GM12878 (cell line): ENCODE data around the gene MAZ.

Experiments used
- CEBPB ChIP-seq, 2 experiments: fragments of 150-350 bp in 1 of 2; IDR thresholded peaks; 2 replicates each; pipeline ENCODE4 v1.6.1; 2012 to 2014; ENCODE audit warnings: low read depth in 2 of 2, low read length in 2 of 2, borderline replicate concordance in 1 of 2, inconsistent platforms in 1 of 2
- CTCF ChIP-seq, 3 experiments: IDR thresholded peaks in 2 of 3; conservative IDR thresholded peaks in 1 of 3; 2 replicates each; pipeline ENCODE4 v1.5.1; 2011; ENCODE audit warnings: low read depth in 3 of 3, low read length in 3 of 3, mild to moderate bottlenecking in 3 of 3, control low read depth in 2 of 3, moderate library complexity in 2 of 3, inconsistent platforms in 1 of 3, mixed read lengths in 1 of 3; ENCODE audit not compliant: control insufficient read depth in 2 of 3, insufficient read depth in 1 of 3; ENCODE audit errors: extremely low read depth in 1 of 3
- ESRRA ChIP-seq: IDR thresholded peaks from 2 replicates; pipeline ENCODE4 v1.6.1; 2012; ENCODE audit warnings: mild to moderate bottlenecking, low read length, improper control_type of control experiment
- EZH2 ChIP-seq: IDR thresholded peaks from 2 replicates; pipeline ENCODE4 v1.6.1; 2012; ENCODE audit warnings: low read depth, mild to moderate bottlenecking, control low read depth, inconsistent platforms, low read length, borderline replicate concordance; ENCODE audit not compliant: control insufficient read depth
- HDAC2 ChIP-seq: fragments of 200-600 bp; sonication (generic); IDR thresholded peaks from 2 replicates; pipeline ENCODE4 v1.6.1; 2017
- NR2C2 ChIP-seq: IDR thresholded peaks from 2 replicates; pipeline ENCODE4 v1.6.1; 2011; ENCODE audit warnings: borderline replicate concordance, low read depth; ENCODE audit not compliant: control insufficient read depth, insufficient read length
- POLR2A ChIP-seq: IDR thresholded peaks from 2 replicates; pipeline ENCODE4 v1.6.1; 2011; ENCODE audit warnings: low read depth, mild to moderate bottlenecking, low read length
- POLR2AphosphoS5 ChIP-seq: IDR thresholded peaks from 2 replicates; pipeline ENCODE4 v1.6.1; 2011; ENCODE audit warnings: mild to moderate bottlenecking, low read length, inconsistent platforms
- REST ChIP-seq: IDR thresholded peaks from 2 replicates; pipeline ENCODE4 v1.6.1; 2012; ENCODE audit warnings: mild to moderate bottlenecking, low read depth, low read length
- SIX5 ChIP-seq: IDR thresholded peaks from 2 replicates; pipeline ENCODE4 v1.6.1; 2011; ENCODE audit warnings: mild to moderate bottlenecking, low read depth, low read length, moderate library complexity; ENCODE audit not compliant: severe bottlenecking
- TAF1 ChIP-seq: IDR thresholded peaks from 2 replicates; pipeline ENCODE4 v1.6.1; 2011; ENCODE audit warnings: mild to moderate bottlenecking, low read depth, low read length, borderline replicate concordance
- ZNF274 ChIP-seq: IDR thresholded peaks from one replicate; pipeline ENCODE4 v1.8.0; 2011; ENCODE audit not compliant: insufficient read length, insufficient read depth

- TF ChIP-seq CTCF (IDR thresholded peaks at IDR 0.05 in 2 of 3, conservative IDR thresholded peaks at IDR 0.05 in 1 of 3; ENCODE audit: control insufficient read depth in 2 of 3, extremely low read depth in 1 of 3, insufficient read depth in 1 of 3, low read depth in 3 of 3, low read length in 3 of 3) (no peak), POLR2AphosphoS5 (no peak), ZNF274 (no peak), CEBPB (IDR thresholded peaks at IDR 0.05; ENCODE audit: borderline replicate concordance in 1 of 2, low read depth in 2 of 2, low read length in 2 of 2) (no peak), HDAC2 (no peak), POLR2A (no peak; the same call in 1 of the 2 replicates), REST (no peak), EZH2 (no peak), SIX5 (no peak), ESRRA (no peak), NR2C2 (no peak), TAF1 (no peak)
These were observed 5.8 kb downstream of the MAZ start, which contains the start of gene PRRT2 for GRCh38 chr16:29811896-29812665.
